GM21381 (cell line): ENCODE data around the gene KLHL29.

Experiments
- ATAC-seq: cut with Tn5 transposase; IDR thresholded peaks from one replicate; pipeline ENCODE4 v1.9.1; 2021; ENCODE audit warnings: mild to moderate bottlenecking, moderate library complexity; ENCODE audit not compliant: unreplicated experiment

Gene KLHL29

GRCh38 chr2:23507267-23508065 lies 122.5 kb downstream of the KLHL29 start:
- no peak for ATAC-seq

GRCh38 chr2:23508066-23508390 lies 123.0 kb downstream of the KLHL29 start:
- no peak for ATAC-seq

GRCh38 chr2:23509103-23509502 lies 124.1 kb downstream of the KLHL29 start:
- no peak for ATAC-seq

GRCh38 chr2:23509596-23510292 lies 124.8 kb downstream of the KLHL29 start:
- ATAC-seq: no peak

GRCh38 chr2:23510471-23510870 lies 125.5 kb downstream of the KLHL29 start:
- no peak for ATAC-seq

GRCh38 chr2:23512778-23513177 lies 127.8 kb downstream of the KLHL29 start:
- no peak for ATAC-seq

GRCh38 chr2:23513245-23513871 lies 128.4 kb downstream of the KLHL29 start:
- no peak for ATAC-seq

GRCh38 chr2:23513872-23514793 lies 129.2 kb downstream of the KLHL29 start:
- ATAC-seq: no peak

GRCh38 chr2:23516520-23517256 lies 131.7 kb downstream of the KLHL29 start:
- ATAC-seq: no peak

GRCh38 chr2:23518481-23519333 lies 133.7 kb downstream of the KLHL29 start:
- ATAC-seq: no peak

GRCh38 chr2:23519334-23519651 lies 134.3 kb downstream of the KLHL29 start:
- no peak for ATAC-seq

- no peak for ATAC-seq
Measured at GRCh38 chr2:23520256-23520655, 135.3 kb downstream of the KLHL29 start.

- ATAC-seq: no peak
Measured at GRCh38 chr2:23521060-23521459, 136.1 kb downstream of the KLHL29 start.

GRCh38 chr2:23522726-23523372 lies 137.9 kb downstream of the KLHL29 start:
- ATAC-seq: no peak

GRCh38 chr2:23523373-23524260 lies 138.6 kb downstream of the KLHL29 start:
- no peak for ATAC-seq

GRCh38 chr2:23524261-23524706 lies 139.3 kb downstream of the KLHL29 start:
- ATAC-seq: no peak

- ATAC-seq: no peak
Measured at GRCh38 chr2:23525137-23525765, 140.3 kb downstream of the KLHL29 start.
